ENCODE results near the gene SHOX. TPM values are rescaled to one million over a fixed set of nuclear protein-coding genes. Genes with fewer than 3 reads are reported as not detected.

Gene SHOX
- total RNA-seq, 3 donors from 2014 or later (not counting 1 experiment from before 2014, with no cell fraction given): not detected

- H3K4me1 ChIP-seq (ENCODE audit: control insufficient read depth, insufficient read depth, low read length): no peaks in the 10 kb centered on the region
- H3K4me3 ChIP-seq (ENCODE audit: low read length): no peak overlapping the region
- Mint-ChIP-seq H3K27ac (no peak overlapping the region), H3K36me3 (no peaks in the 10 kb centered on the region), H3K9me3 (no peaks in the 10 kb centered on the region), H3K4me1 (peaks cover 0 to 6% of the 10 kb centered on the region in 2 donors), H3K27me3 (ENCODE audit: low read depth in 2 of 2) (peaks cover 32 to 38% of the 10 kb centered on the region in 2 donors), H3K4me3 (no peak overlapping the region)
- no peaks in the 10 kb centered on the region for H3K9me3 ChIP-seq (ENCODE audit: control insufficient read depth, insufficient read depth, low read length)
- DNase-seq: no peak
- H3K27ac ChIP-seq (ENCODE audit: low read length): no peak overlapping the region
- ATAC-seq: no peak
- WGBS (ENCODE audit: insufficient coverage): 11% methylated on average over 10 of the region's 10 CpGs
- H3K36me3 ChIP-seq (ENCODE audit: control insufficient read depth, insufficient read depth, low read length): no peaks in the 10 kb centered on the region
- intact Hi-C loops (cut with micrococcal nuclease): no loop called here
- no peak for TF ChIP-seq CTCF (IDR thresholded peaks at IDR 0.05)
- H3K27me3 ChIP-seq (ENCODE audit: control insufficient read depth, insufficient read depth, low read length): peaks cover 4% of the 10 kb centered on the region
Measured at GRCh38 chrX:640641-641040, 10.1 kb downstream of the SHOX start.

GRCh38 chrX:641671-642435 lies 11.3 kb downstream of the SHOX start:
- H3K4me1 Mint-ChIP-seq: peaks cover 0 to 6% of the 10 kb centered on the region in 2 donors
- no peak for TF ChIP-seq CTCF (IDR thresholded peaks at IDR 0.05)
- H3K27me3 Mint-ChIP-seq (ENCODE audit: low read depth in 2 of 2): peaks cover 28 to 40% of the 10 kb centered on the region in 2 donors
- no peak overlapping the region for H3K4me3 Mint-ChIP-seq
- ATAC-seq (no peak), DNase-seq (no peak)
- H3K36me3 Mint-ChIP-seq: no peaks in the 10 kb centered on the region
- no peaks in the 10 kb centered on the region for H3K36me3 ChIP-seq (ENCODE audit: control insufficient read depth, insufficient read depth, low read length)
- H3K27me3 ChIP-seq (ENCODE audit: control insufficient read depth, insufficient read depth, low read length): peaks cover 4% of the 10 kb centered on the region
- no peaks in the 10 kb centered on the region for H3K9me3 Mint-ChIP-seq
- H3K4me1 ChIP-seq (ENCODE audit: control insufficient read depth, insufficient read depth, low read length): no peaks in the 10 kb centered on the region
- H3K27ac ChIP-seq (ENCODE audit: low read length): no peak overlapping the region
- H3K9me3 ChIP-seq (ENCODE audit: control insufficient read depth, insufficient read depth, low read length): no peaks in the 10 kb centered on the region
- 14% methylated on average over 35 of the region's 37 CpGs for WGBS (ENCODE audit: insufficient coverage)
- intact Hi-C loops (cut with micrococcal nuclease): no loop called here
- H3K27ac Mint-ChIP-seq: no peak overlapping the region
- no peak overlapping the region for H3K4me3 ChIP-seq (ENCODE audit: low read length)

- Mint-ChIP-seq H3K4me3 (no peak overlapping the region), H3K27me3 (ENCODE audit: low read depth in 2 of 2) (peaks cover 20 to 32% of the 10 kb centered on the region in 2 donors), H3K9me3 (no peaks in the 10 kb centered on the region), H3K27ac (no peak overlapping the region), H3K36me3 (no peaks in the 10 kb centered on the region), H3K4me1 (peaks cover 0 to 6% of the 10 kb centered on the region in 2 donors)
- no peak overlapping the region for H3K4me3 ChIP-seq (ENCODE audit: low read length)
- no peak overlapping the region for H3K27ac ChIP-seq (ENCODE audit: low read length)
- no peaks in the 10 kb centered on the region for H3K9me3 ChIP-seq (ENCODE audit: control insufficient read depth, insufficient read depth, low read length)
- H3K4me1 ChIP-seq (ENCODE audit: control insufficient read depth, insufficient read depth, low read length): no peaks in the 10 kb centered on the region
- DNase-seq (no peak), ATAC-seq (no peak)
- WGBS (ENCODE audit: insufficient coverage): 18% methylated on average over 23 of the region's 24 CpGs
- TF ChIP-seq CTCF (IDR thresholded peaks at IDR 0.05): no peak
- no peaks in the 10 kb centered on the region for H3K36me3 ChIP-seq (ENCODE audit: control insufficient read depth, insufficient read depth, low read length)
- H3K27me3 ChIP-seq (ENCODE audit: control insufficient read depth, insufficient read depth, low read length): peaks cover 4% of the 10 kb centered on the region
- intact Hi-C loops (cut with micrococcal nuclease): no loop called here
Measured at GRCh38 chrX:642436-643240, 12.0 kb downstream of the SHOX start.

Measured in natural killer cell (primary cell).